ENCODE data around the gene RHBDD3. TPM values are rescaled to one million over a fixed set of nuclear protein-coding genes. Genes with fewer than 3 reads are reported as not detected.
A peak's percentile ranks its signal among the peaks of the same experiment; 100 is the strongest.

The RHBDD3 gene
- total RNA-seq, 1 donor from 2014 or later, result 58.0 TPM

DNA sequence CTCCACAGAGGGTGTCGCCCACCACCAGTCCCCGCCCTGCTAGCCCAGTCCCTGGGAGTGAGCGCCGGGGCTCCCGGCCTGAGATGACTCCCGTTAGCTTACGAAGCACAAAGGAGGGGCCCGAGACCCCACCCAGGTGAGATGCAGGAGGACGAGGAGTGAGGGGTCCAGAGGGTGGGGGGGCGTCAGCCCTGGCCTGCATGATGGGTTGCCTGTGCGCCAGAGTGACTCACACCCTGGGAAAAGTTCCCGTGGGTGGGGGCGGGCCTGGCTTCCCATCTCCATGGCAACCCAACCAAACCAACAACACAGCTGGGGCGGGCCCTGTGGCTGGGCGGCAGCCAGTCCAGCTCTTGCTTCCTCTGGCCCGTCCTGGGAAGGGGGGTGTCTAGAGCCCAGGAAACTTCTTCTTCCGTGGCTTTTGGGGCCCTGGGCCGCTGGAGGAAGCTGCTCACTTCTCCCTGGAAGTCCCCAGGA, 43.1 kb upstream of the RHBDD3 start:
- peaks cover 18% of the 10 kb centered on the region for H3K4me1 Mint-ChIP-seq
- TF ChIP-seq, protein P1, sequence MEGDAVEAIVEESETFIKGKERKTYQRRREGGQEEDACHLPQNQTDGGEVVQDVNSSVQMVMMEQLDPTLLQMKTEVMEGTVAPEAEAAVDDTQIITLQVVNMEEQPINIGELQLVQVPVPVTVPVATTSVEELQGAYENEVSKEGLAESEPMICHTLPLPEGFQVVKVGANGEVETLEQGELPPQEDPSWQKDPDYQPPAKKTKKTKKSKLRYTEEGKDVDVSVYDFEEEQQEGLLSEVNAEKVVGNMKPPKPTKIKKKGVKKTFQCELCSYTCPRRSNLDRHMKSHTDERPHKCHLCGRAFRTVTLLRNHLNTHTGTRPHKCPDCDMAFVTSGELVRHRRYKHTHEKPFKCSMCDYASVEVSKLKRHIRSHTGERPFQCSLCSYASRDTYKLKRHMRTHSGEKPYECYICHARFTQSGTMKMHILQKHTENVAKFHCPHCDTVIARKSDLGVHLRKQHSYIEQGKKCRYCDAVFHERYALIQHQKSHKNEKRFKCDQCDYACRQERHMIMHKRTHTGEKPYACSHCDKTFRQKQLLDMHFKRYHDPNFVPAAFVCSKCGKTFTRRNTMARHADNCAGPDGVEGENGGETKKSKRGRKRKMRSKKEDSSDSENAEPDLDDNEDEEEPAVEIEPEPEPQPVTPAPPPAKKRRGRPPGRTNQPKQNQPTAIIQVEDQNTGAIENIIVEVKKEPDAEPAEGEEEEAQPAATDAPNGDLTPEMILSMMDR (IDR thresholded peaks at IDR 0.05; ENCODE audit: unreplicated experiment), result no peak
- H3K36me3 Mint-ChIP-seq, result peaks cover 3% of the 10 kb centered on the region
- peaks cover 29% of the 10 kb centered on the region for H3K27me3 Mint-ChIP-seq (ENCODE audit: low read depth)
- no peaks in the 10 kb centered on the region for H3K9me3 Mint-ChIP-seq
- H3K4me3 Mint-ChIP-seq, result no peak overlapping the region
- peak; percentile 77 to 86 for DNase-seq (ENCODE audit: low spot score in 2 of 2, unreplicated experiment in 2 of 2)
- peak overlapping the region; percentile 43 for H3K27ac Mint-ChIP-seq

DNA sequence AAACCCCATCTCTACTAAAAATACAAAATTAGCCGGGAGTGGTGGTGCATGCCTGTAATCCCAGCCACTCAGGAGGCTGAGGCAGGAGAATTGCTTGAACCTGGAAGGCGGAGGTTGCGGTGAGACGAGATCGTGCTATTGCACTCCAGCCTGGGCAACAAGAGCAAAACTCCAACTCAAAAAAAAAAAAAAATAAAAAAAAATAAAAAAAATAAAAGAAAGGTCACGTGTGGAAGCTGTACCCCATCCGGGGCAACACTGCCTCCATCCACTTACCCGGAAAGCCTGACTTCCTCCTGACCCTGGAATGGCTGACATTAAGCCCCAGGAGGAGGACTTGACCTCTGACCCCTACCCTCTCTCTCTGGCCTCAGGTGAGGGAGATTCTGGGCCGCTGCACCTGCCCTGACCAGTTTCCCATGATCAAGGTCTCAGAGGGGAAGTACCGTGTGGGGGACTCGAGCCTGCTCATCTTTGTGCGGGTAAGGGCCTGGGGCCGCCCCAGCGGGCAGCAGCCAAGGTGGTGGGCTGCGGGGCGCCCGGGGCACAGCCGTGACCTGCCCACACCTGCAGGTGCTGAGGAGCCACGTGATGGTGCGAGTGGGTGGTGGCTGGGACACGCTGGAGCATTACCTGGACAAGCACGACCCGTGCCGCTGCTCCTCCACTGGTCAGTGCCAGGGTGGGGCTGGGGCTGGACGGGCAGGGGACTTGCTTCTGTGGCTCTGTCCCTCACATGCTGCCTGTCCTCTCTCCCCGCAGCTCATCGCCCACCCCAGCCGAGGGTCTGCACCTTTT, 42.5 kb upstream of the RHBDD3 start:
- Mint-ChIP-seq H3K4me1 (peaks cover 19% of the 10 kb centered on the region), H3K9me3 (no peaks in the 10 kb centered on the region), H3K4me3 (no peak overlapping the region), H3K27ac (peak overlapping the region; percentile 43), H3K36me3 (peaks cover 3% of the 10 kb centered on the region), H3K27me3 (ENCODE audit: low read depth) (peaks cover 27% of the 10 kb centered on the region)
- DNase-seq (ENCODE audit: low spot score in 2 of 2, unreplicated experiment in 2 of 2), result no peak
- TF ChIP-seq, protein P1 (IDR thresholded peaks at IDR 0.05; ENCODE audit: unreplicated experiment), result no peak

DNA sequence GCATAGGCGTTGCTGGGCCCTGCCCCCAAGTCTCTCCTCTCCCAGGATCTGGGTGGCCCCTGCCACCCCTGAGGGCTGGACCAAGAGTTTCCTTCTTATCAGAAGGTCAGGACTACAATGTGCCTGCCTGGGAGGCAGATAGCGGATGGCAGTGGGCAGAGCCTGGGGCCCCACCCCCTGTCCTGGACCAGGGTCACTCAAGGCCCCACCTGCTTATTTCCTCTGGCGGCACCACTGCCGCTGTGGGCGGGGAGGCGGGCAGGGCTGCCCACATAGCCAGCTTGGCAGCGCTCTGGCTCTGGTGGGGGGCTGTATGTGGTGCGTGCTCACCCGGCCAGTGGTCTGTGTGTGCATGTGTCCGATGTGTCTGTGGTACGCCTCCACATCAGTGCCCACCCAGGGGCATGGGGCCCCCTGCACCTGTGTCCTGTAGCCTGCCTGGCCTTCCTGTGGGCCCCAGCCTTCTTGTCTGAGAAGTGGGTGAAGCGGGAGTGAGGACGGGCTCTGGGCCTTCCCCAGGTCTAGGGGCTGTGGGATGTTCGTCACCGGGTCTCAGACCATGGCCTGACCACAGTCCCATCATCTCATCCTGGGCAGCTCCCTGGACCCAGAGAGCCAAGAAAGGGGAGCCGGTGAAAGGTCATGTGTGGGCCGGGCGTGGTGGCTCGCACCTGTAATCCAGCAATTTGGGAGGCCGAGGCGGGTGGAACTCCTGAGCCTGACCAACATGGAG, 41.7 kb upstream of the RHBDD3 start:
- Mint-ChIP-seq H3K27me3 (ENCODE audit: low read depth) (peaks cover 23% of the 10 kb centered on the region), H3K36me3 (peaks cover 3% of the 10 kb centered on the region), H3K27ac (no peak overlapping the region), H3K9me3 (no peaks in the 10 kb centered on the region), H3K4me3 (peak overlapping the region; percentile 54), H3K4me1 (peaks cover 15% of the 10 kb centered on the region)
- DNase-seq (ENCODE audit: low spot score in 2 of 2, unreplicated experiment in 2 of 2), result peak in 1 of 2 experiments; percentile 38
- TF ChIP-seq, protein P1 (IDR thresholded peaks at IDR 0.05; ENCODE audit: unreplicated experiment), result no peak

DNA sequence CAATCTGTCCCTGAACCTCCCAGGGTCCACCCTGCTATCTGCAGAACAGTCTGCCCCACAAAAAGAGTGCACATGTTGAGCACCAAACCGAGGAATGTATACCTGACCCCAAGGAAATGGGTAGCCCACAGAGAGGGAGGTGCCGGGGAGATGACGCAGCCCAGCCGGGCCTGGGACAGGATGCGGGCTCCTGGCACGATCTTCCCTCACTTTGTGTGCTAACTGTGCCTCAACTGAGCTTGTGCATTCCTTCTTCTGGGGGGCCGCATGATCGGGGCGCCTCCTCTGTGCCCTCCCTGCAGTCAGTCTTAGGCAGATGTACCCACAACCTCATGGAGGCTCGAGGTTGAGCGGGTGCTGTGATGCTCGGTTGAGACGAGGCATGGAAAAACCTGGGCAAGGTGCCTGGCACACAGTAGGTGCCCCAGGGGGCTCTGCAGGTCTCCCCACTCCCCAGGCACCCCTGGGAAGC, 41.0 kb upstream of the RHBDD3 start:
- Mint-ChIP-seq H3K4me1 (peaks cover 9% of the 10 kb centered on the region), H3K27ac (no peak overlapping the region), H3K36me3 (peaks cover 3% of the 10 kb centered on the region), H3K27me3 (ENCODE audit: low read depth) (peaks cover 16% of the 10 kb centered on the region), H3K4me3 (peak overlapping the region; percentile 54), H3K9me3 (no peaks in the 10 kb centered on the region)
- DNase-seq (ENCODE audit: low spot score in 2 of 2, unreplicated experiment in 2 of 2), result peak in 1 of 2 experiments; percentile 38
- TF ChIP-seq, protein P1 (IDR thresholded peaks at IDR 0.05; ENCODE audit: unreplicated experiment), result no peak

DNA sequence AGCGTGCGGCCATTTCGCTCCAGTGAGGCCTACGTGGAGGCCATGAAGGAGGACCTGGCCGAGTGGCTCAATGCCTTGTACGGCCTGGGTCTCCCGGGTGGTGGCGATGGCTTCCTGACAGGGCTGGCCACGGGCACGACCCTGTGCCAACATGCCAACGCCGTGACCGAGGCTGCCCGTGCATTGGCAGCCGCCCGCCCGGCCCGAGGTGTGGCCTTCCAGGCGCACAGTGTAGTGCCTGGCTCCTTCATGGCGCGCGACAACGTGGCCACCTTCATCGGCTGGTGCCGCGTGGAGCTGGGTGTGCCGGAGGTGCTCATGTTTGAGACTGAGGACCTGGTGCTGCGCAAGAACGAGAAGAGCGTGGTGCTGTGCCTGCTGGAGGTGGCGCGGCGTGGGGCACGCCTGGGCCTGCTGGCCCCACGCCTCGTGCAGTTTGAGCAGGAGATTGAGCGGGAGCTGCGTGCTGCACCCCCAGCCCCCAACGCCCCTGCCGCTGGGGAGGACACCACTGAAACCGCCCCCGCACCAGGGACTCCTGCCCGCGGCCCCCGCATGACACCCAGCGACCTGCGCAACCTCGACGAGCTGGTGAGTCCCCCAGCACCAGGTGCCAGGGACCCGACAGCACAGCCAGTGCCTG, 40.5 kb upstream of the RHBDD3 start:
- H3K27ac Mint-ChIP-seq, result no peak overlapping the region

More for the DNA sequence above, 40.5 kb upstream of the RHBDD3 start:
- H3K4me3 Mint-ChIP-seq, result peak overlapping the region; percentile 81
- H3K36me3 Mint-ChIP-seq, result peaks cover 3% of the 10 kb centered on the region
- TF ChIP-seq, protein P1 (IDR thresholded peaks at IDR 0.05; ENCODE audit: unreplicated experiment), result no peak
- no peaks in the 10 kb centered on the region for H3K9me3 Mint-ChIP-seq
- H3K27me3 Mint-ChIP-seq (ENCODE audit: low read depth), result peaks cover 10% of the 10 kb centered on the region
- H3K4me1 Mint-ChIP-seq, result peaks cover 9% of the 10 kb centered on the region
- peak in 1 of 2 experiments; percentile 38 for DNase-seq (ENCODE audit: low spot score in 2 of 2, unreplicated experiment in 2 of 2)

All from mesothelial cell of epicardium (in vitro differentiated cells).